ENCODE data around the gene DSCAM. TPM values are rescaled to one million over a fixed set of nuclear protein-coding genes. Genes with fewer than 3 reads are reported as not detected.

DSCAM gene
- total and polyA plus RNA-seq, 2 experiments from 2014 or later, result 0.07 TPM; not detected in 1

DNA sequence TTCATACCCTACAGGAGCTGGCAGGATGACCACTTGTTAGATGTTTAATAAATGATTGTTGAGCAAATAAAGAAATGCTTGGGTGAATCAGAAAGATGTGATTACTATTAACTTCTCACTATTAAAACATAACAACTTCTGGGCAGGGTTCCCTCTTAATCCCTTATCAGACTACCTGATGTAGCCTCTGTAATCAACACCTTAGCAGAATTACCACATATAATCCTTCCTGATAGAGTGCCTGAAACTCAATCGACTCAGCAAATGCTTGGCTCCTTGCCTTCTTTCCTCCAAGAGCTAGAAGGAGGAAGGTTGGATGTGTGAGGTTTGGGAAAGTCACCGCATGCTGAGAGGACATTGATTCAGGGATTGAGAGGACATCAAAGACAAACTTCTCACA is 34.8 kb upstream of the DSCAM start:
- peaks cover 87% of the 10 kb centered on the region for H3K9me3 Mint-ChIP-seq
- ATAC-seq (no peak), DNase-seq (ENCODE audit: low spot score) (no peak)
- no peak overlapping the region for H3K4me2 ChIP-seq
- H3K4me3 ChIP-seq, result no peak overlapping the region
- H3K79me2 ChIP-seq (replicated peaks; ENCODE audit: insufficient read depth), result no peaks in the 10 kb centered on the region
- H3F3A ChIP-seq (replicated peaks; ENCODE audit: low read depth), result no peaks in the 10 kb centered on the region
- H3K4me3 Mint-ChIP-seq, result no peak overlapping the region
- H3K36me3 ChIP-seq (ENCODE audit: insufficient read depth), result no peaks in the 10 kb centered on the region
- H3K27me3 Mint-ChIP-seq (ENCODE audit: insufficient read depth, low read depth, poor library complexity), result peaks cover 2% of the 10 kb centered on the region
- H3K36me3 Mint-ChIP-seq (ENCODE audit: low read depth), result peaks cover 9% of the 10 kb centered on the region; the same call in 2 of the 3 replicates
- TF ChIP-seq, protein P1, sequence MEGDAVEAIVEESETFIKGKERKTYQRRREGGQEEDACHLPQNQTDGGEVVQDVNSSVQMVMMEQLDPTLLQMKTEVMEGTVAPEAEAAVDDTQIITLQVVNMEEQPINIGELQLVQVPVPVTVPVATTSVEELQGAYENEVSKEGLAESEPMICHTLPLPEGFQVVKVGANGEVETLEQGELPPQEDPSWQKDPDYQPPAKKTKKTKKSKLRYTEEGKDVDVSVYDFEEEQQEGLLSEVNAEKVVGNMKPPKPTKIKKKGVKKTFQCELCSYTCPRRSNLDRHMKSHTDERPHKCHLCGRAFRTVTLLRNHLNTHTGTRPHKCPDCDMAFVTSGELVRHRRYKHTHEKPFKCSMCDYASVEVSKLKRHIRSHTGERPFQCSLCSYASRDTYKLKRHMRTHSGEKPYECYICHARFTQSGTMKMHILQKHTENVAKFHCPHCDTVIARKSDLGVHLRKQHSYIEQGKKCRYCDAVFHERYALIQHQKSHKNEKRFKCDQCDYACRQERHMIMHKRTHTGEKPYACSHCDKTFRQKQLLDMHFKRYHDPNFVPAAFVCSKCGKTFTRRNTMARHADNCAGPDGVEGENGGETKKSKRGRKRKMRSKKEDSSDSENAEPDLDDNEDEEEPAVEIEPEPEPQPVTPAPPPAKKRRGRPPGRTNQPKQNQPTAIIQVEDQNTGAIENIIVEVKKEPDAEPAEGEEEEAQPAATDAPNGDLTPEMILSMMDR (conservative IDR thresholded peaks at IDR 0.05; ENCODE audit: low read depth in 2 of 2), result no peak
- TF ChIP-seq, protein P2, sequence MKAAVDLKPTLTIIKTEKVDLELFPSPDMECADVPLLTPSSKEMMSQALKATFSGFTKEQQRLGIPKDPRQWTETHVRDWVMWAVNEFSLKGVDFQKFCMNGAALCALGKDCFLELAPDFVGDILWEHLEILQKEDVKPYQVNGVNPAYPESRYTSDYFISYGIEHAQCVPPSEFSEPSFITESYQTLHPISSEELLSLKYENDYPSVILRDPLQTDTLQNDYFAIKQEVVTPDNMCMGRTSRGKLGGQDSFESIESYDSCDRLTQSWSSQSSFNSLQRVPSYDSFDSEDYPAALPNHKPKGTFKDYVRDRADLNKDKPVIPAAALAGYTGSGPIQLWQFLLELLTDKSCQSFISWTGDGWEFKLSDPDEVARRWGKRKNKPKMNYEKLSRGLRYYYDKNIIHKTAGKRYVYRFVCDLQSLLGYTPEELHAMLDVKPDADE (IDR thresholded peaks at IDR 0.05), result no peak
- TF ChIP-seq STAT1 (IDR thresholded peaks at IDR 0.05; ENCODE audit: unreplicated experiment) (no peak), EZH2 (IDR thresholded peaks at IDR 0.05; ENCODE audit: low read depth, unreplicated experiment) (no peak), ZNF114 (CRISPR knock-in tag; IDR thresholded peaks at IDR 0.05) (no peak), CREB1 (CRISPR knock-in tag; IDR thresholded peaks at IDR 0.05; ENCODE audit: low read depth) (no peak), EZH2phosphoT487 (IDR thresholded peaks at IDR 0.05; ENCODE audit: unreplicated experiment) (no peak), JUNB (IDR thresholded peaks at IDR 0.05; ENCODE audit: unreplicated experiment) (no peak), NANOG (IDR thresholded peaks at IDR 0.05; ENCODE audit: borderline replicate concordance) (no peak), POLR2AphosphoS5 (IDR thresholded peaks at IDR 0.05; ENCODE audit: low read depth) (no peak), ZNF331 (CRISPR knock-in tag; IDR thresholded peaks at IDR 0.05; ENCODE audit: low read depth) (no peak)
- TF ChIP-seq, protein P3, sequence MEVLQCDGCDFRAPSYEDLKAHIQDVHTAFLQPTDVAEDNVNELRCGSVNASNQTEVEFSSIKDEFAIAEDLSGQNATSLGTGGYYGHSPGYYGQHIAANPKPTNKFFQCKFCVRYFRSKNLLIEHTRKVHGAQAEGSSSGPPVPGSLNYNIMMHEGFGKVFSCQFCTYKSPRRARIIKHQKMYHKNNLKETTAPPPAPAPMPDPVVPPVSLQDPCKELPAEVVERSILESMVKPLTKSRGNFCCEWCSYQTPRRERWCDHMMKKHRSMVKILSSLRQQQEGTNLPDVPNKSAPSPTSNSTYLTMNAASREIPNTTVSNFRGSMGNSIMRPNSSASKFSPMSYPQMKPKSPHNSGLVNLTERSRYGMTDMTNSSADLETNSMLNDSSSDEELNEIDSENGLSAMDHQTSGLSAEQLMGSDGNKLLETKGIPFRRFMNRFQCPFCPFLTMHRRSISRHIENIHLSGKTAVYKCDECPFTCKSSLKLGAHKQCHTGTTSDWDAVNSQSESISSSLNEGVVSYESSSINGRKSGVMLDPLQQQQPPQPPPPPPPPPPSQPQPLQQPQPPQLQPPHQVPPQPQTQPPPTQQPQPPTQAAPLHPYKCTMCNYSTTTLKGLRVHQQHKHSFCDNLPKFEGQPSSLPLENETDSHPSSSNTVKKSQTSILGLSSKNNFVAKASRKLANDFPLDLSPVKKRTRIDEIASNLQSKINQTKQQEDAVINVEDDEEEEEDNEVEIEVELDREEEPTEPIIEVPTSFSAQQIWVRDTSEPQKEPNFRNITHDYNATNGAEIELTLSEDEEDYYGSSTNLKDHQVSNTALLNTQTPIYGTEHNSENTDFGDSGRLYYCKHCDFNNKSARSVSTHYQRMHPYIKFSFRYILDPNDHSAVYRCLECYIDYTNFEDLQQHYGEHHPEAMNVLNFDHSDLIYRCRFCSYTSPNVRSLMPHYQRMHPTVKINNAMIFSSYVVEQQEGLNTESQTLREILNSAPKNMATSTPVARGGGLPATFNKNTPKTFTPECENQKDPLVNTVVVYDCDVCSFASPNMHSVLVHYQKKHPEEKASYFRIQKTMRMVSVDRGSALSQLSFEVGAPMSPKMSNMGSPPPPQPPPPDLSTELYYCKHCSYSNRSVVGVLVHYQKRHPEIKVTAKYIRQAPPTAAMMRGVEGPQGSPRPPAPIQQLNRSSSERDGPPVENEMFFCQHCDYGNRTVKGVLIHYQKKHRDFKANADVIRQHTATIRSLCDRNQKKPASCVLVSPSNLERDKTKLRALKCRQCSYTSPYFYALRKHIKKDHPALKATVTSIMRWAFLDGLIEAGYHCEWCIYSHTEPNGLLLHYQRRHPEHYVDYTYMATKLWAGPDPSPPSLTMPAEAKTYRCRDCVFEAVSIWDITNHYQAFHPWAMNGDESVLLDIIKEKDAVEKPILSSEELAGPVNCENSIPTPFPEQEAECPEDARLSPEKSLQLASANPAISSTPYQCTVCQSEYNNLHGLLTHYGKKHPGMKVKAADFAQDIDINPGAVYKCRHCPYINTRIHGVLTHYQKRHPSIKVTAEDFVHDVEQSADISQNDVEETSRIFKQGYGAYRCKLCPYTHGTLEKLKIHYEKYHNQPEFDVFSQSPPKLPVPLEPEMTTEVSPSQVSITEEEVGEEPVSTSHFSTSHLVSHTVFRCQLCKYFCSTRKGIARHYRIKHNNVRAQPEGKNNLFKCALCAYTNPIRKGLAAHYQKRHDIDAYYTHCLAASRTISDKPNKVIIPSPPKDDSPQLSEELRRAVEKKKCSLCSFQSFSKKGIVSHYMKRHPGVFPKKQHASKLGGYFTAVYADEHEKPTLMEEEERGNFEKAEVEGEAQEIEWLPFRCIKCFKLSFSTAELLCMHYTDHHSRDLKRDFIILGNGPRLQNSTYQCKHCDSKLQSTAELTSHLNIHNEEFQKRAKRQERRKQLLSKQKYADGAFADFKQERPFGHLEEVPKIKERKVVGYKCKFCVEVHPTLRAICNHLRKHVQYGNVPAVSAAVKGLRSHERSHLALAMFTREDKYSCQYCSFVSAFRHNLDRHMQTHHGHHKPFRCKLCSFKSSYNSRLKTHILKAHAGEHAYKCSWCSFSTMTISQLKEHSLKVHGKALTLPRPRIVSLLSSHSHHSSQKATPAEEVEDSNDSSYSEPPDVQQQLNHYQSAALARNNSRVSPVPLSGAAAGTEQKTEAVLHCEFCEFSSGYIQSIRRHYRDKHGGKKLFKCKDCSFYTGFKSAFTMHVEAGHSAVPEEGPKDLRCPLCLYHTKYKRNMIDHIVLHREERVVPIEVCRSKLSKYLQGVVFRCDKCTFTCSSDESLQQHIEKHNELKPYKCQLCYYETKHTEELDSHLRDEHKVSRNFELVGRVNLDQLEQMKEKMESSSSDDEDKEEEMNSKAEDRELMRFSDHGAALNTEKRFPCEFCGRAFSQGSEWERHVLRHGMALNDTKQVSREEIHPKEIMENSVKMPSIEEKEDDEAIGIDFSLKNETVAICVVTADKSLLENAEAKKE (CRISPR knock-in tag; IDR thresholded peaks at IDR 0.05), result no peak
- TF ChIP-seq, protein P4, sequence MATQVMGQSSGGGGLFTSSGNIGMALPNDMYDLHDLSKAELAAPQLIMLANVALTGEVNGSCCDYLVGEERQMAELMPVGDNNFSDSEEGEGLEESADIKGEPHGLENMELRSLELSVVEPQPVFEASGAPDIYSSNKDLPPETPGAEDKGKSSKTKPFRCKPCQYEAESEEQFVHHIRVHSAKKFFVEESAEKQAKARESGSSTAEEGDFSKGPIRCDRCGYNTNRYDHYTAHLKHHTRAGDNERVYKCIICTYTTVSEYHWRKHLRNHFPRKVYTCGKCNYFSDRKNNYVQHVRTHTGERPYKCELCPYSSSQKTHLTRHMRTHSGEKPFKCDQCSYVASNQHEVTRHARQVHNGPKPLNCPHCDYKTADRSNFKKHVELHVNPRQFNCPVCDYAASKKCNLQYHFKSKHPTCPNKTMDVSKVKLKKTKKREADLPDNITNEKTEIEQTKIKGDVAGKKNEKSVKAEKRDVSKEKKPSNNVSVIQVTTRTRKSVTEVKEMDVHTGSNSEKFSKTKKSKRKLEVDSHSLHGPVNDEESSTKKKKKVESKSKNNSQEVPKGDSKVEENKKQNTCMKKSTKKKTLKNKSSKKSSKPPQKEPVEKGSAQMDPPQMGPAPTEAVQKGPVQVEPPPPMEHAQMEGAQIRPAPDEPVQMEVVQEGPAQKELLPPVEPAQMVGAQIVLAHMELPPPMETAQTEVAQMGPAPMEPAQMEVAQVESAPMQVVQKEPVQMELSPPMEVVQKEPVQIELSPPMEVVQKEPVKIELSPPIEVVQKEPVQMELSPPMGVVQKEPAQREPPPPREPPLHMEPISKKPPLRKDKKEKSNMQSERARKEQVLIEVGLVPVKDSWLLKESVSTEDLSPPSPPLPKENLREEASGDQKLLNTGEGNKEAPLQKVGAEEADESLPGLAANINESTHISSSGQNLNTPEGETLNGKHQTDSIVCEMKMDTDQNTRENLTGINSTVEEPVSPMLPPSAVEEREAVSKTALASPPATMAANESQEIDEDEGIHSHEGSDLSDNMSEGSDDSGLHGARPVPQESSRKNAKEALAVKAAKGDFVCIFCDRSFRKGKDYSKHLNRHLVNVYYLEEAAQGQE (IDR thresholded peaks at IDR 0.05; ENCODE audit: unreplicated experiment), result no peak
- no peaks in the 10 kb centered on the region for H3K9me2 ChIP-seq (ENCODE audit: insufficient read depth)
- H4K20me1 ChIP-seq (replicated peaks; ENCODE audit: insufficient read depth), result no peaks in the 10 kb centered on the region
- no peak overlapping the region for H3K27ac Mint-ChIP-seq
- H2AFZ ChIP-seq, result no peak overlapping the region
- no peaks in the 10 kb centered on the region for H3K4me1 Mint-ChIP-seq
- no peaks in the 10 kb centered on the region for H3K27me3 ChIP-seq (ENCODE audit: insufficient read depth)
- no peak overlapping the region for H3K27ac ChIP-seq (ENCODE audit: low read depth)
- H3K4me1 ChIP-seq (ENCODE audit: insufficient read depth), result no peaks in the 10 kb centered on the region

Data from GM23338 (cell line).